ENCODE results near the gene TMEM121B.
A peak's percentile ranks its signal among the peaks of the same experiment; 100 is the strongest.

The TMEM121B gene

DNA sequence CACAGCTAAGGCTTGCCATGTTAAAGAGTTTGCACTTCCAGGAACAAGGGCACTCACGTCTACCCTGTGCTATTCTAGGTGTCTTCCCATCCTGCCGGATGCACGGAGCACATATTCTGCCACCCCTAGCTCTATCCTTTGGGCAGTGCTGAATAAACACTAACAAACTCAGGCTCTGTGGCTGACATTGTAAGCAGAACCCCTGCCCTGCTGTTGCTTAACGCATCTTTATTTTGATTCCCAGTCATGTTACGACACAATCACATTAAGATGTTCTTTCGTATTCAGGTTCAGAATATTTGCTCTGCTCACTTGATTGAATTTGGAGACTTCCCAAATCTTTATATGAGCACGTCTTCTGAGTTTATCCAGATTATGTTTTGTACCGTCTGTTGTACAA is 41.6 kb upstream of the TMEM121B start:
- peaks cover 1% of the 10 kb centered on the region for H3K79me2 ChIP-seq (ENCODE audit: insufficient read depth, low read length)
- H3K36me3 ChIP-seq (ENCODE audit: insufficient read depth, low read length) = peaks cover under 1% of the 10 kb centered on the region; the same call in 1 of the 2 replicates
- H3F3A ChIP-seq (ENCODE audit: insufficient read depth, low read length) = no peaks in the 10 kb centered on the region
- H2AFZ ChIP-seq (ENCODE audit: low read length) = no peak overlapping the region
- H3K9ac ChIP-seq (ENCODE audit: low read length) = no peak overlapping the region
- H3K27me3 ChIP-seq (ENCODE audit: insufficient read depth, low read length) = peaks cover 4% of the 10 kb centered on the region; the same call in 1 of the 2 replicates
- no peaks in the 10 kb centered on the region for H3K9me3 ChIP-seq (ENCODE audit: low read length)
- peaks cover 16% of the 10 kb centered on the region for H3K4me1 ChIP-seq (ENCODE audit: insufficient read depth, low read length, severe bottlenecking)
- H3K4me3 ChIP-seq (ENCODE audit: low read depth, low read length, poor library complexity, severe bottlenecking) = no peak overlapping the region
- TF ChIP-seq, protein P1, sequence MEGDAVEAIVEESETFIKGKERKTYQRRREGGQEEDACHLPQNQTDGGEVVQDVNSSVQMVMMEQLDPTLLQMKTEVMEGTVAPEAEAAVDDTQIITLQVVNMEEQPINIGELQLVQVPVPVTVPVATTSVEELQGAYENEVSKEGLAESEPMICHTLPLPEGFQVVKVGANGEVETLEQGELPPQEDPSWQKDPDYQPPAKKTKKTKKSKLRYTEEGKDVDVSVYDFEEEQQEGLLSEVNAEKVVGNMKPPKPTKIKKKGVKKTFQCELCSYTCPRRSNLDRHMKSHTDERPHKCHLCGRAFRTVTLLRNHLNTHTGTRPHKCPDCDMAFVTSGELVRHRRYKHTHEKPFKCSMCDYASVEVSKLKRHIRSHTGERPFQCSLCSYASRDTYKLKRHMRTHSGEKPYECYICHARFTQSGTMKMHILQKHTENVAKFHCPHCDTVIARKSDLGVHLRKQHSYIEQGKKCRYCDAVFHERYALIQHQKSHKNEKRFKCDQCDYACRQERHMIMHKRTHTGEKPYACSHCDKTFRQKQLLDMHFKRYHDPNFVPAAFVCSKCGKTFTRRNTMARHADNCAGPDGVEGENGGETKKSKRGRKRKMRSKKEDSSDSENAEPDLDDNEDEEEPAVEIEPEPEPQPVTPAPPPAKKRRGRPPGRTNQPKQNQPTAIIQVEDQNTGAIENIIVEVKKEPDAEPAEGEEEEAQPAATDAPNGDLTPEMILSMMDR (IDR thresholded peaks at IDR 0.05; ENCODE audit: low read length) = no peak
- no peak for TF ChIP-seq EZH2 (IDR thresholded peaks at IDR 0.05; ENCODE audit: borderline replicate concordance, low read length)
- no peak overlapping the region for H3K4me2 ChIP-seq (ENCODE audit: low read length)
- no peak overlapping the region for H3K27ac ChIP-seq (ENCODE audit: low read depth, low read length, poor library complexity, severe bottlenecking)
- H3K9me2 ChIP-seq (ENCODE audit: low read depth, low read length) = no peaks in the 10 kb centered on the region
- no peaks in the 10 kb centered on the region for H4K20me1 ChIP-seq (ENCODE audit: insufficient read depth, low read length)

DNA sequence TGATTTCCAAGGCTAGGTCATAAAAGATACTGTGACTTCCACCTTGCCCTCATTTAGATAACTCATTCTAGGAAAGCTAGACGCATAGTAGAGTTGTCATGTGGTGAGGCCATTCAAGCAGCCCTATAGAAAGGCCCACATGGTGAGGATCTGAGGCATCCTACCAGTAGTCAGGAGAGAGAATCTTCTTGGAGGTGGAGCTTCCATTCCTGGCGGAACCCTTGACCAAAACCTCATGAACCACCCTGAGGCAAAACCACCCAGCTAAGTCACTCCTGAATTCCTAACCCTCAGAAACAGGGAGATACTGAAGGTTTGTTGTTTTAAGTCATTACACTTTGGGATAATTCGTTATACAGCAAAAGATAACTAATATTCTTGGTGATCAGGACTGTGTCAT is 40.8 kb upstream of the TMEM121B start:
- TF ChIP-seq, protein P1 (IDR thresholded peaks at IDR 0.05; ENCODE audit: low read length) = no peak
- no peak for TF ChIP-seq EZH2 (IDR thresholded peaks at IDR 0.05; ENCODE audit: borderline replicate concordance, low read length)
- no peaks in the 10 kb centered on the region for H3K9me3 ChIP-seq (ENCODE audit: low read length)
- no peak overlapping the region for H3K27ac ChIP-seq (ENCODE audit: low read depth, low read length, poor library complexity, severe bottlenecking)
- peaks cover 24% of the 10 kb centered on the region for H3K4me1 ChIP-seq (ENCODE audit: insufficient read depth, low read length, severe bottlenecking)
- H4K20me1 ChIP-seq (ENCODE audit: insufficient read depth, low read length) = no peaks in the 10 kb centered on the region
- no peaks in the 10 kb centered on the region for H3K27me3 ChIP-seq (ENCODE audit: insufficient read depth, low read length)
- H3K4me3 ChIP-seq (ENCODE audit: low read depth, low read length, poor library complexity, severe bottlenecking) = no peak overlapping the region
- H3K79me2 ChIP-seq (ENCODE audit: insufficient read depth, low read length) = peaks cover 7% of the 10 kb centered on the region
- no peak overlapping the region for H3K4me2 ChIP-seq (ENCODE audit: low read length)
- no peak overlapping the region for H3K9ac ChIP-seq (ENCODE audit: low read length)
- H3K9me2 ChIP-seq (ENCODE audit: low read depth, low read length) = no peaks in the 10 kb centered on the region
- H3F3A ChIP-seq (ENCODE audit: insufficient read depth, low read length) = no peaks in the 10 kb centered on the region
- peaks cover 3% of the 10 kb centered on the region; the same call in 1 of the 2 replicates for H3K36me3 ChIP-seq (ENCODE audit: insufficient read depth, low read length)
- H2AFZ ChIP-seq (ENCODE audit: low read length) = no peak overlapping the region

DNA sequence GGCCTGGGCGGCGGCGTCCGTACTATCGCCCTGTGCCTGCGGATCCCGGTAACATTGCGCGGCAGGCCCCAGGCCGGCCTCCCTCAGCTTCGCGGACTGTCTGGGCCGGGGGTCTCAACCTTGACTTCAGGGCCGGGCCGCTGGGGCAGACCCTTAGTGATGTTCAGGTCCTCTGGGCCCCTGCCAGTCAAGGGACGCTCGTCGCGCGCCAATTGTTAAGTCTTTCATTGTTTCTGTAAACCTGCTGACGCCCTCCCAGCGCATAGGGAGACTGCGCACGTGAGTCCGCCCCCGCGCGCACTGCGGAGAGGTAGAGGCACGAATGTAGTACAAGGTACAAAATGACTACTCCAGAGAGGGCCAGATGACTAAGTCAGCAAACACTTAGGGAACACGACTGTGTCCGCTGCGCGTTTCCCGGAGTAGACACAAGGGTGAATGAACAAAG is 38.4 kb upstream of the TMEM121B start:
- H2AFZ ChIP-seq (ENCODE audit: low read length) = no peak overlapping the region

More for the DNA sequence above, 38.4 kb upstream of the TMEM121B start:
- Histone ChIP-seq H3K4me1 (ENCODE audit: insufficient read depth, low read length, severe bottlenecking) (peaks cover 30% of the 10 kb centered on the region), H3K4me2 (ENCODE audit: low read length) (peak overlapping the region; percentile 97), H3F3A (ENCODE audit: insufficient read depth, low read length) (no peaks in the 10 kb centered on the region), H3K27me3 (ENCODE audit: insufficient read depth, low read length) (no peaks in the 10 kb centered on the region), H4K20me1 (ENCODE audit: insufficient read depth, low read length) (no peaks in the 10 kb centered on the region), H3K9me2 (ENCODE audit: low read depth, low read length) (no peaks in the 10 kb centered on the region), H3K36me3 (ENCODE audit: insufficient read depth, low read length) (peaks cover 3% of the 10 kb centered on the region; the same call in 1 of the 2 replicates), H3K9me3 (ENCODE audit: low read length) (no peaks in the 10 kb centered on the region), H3K9ac (ENCODE audit: low read length) (peak overlapping the region; percentile 52), H3K27ac (ENCODE audit: low read depth, low read length, poor library complexity, severe bottlenecking) (no peak overlapping the region), H3K79me2 (ENCODE audit: insufficient read depth, low read length) (peaks cover 7% of the 10 kb centered on the region), H3K4me3 (ENCODE audit: low read depth, low read length, poor library complexity, severe bottlenecking) (peak overlapping the region; percentile 96)
- TF ChIP-seq, protein P1 (IDR thresholded peaks at IDR 0.05; ENCODE audit: low read length) = no peak
- TF ChIP-seq EZH2 (IDR thresholded peaks at IDR 0.05; ENCODE audit: borderline replicate concordance, low read length) = no peak
